ENCODE data around the gene ABCD1. TPM values are rescaled to one million over a fixed set of nuclear protein-coding genes. Genes with fewer than 3 reads are reported as not detected.

ABCD1 gene
- total RNA-seq, 2 experiments from 2014 or later: 8.6 to 9.2 TPM

- no peak for ATAC-seq (ENCODE audit: poor library complexity)
- H3K27ac Mint-ChIP-seq: no peak overlapping the region
Observed at GRCh38 chrX:153734871-153735270, 10.2 kb downstream of the ABCD1 start.

DNA sequence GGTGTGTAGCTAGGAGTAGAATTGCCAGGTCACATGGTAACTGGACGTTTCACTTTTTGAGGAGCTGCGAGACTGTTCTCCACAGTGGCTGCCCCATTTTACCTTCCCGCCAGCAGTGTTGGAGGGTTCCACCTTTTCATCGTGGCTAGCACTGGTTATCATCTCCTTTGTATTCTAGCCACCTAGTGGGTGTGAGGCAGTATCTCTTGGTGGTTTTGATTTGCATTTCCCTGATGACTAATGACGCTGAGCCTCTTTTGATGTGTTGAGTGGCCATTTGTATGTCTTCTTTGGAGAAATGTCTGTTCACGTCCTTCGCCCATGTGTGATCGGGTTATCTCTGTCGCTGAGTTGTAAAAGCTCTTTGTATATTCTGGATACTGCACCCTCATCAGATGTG, 10.6 kb downstream of the ABCD1 start:
- peaks cover 21% of the 10 kb centered on the region for H3K4me1 ChIP-seq (ENCODE audit: insufficient read depth, low read length)
- intact Hi-C loops (cut with DNase I, micrococcal nuclease): no loop called here
- no peaks in the 10 kb centered on the region for H3K9me3 ChIP-seq (ENCODE audit: control insufficient read depth in 1 of 2, insufficient read depth in 1 of 2, low read length in 2 of 2)
- H3K27ac ChIP-seq (ENCODE audit: low read depth in 1 of 2, low read length in 2 of 2): no peak overlapping the region
- Mint-ChIP-seq H3K36me3 (ENCODE audit: low read depth) (peaks cover 29% of the 10 kb centered on the region), H3K4me1 (ENCODE audit: low read depth) (peaks cover 20% of the 10 kb centered on the region), H3K4me3 (peak overlapping the region; percentile 20), H3K27ac (peak overlapping the region; percentile 53), H3K9me3 (no peaks in the 10 kb centered on the region), H3K27me3 (no peaks in the 10 kb centered on the region)
- ChIA-PET CTCF (no interaction called here), POLR2A (no interaction called here)
- no peaks in the 10 kb centered on the region for H3K27me3 ChIP-seq (ENCODE audit: control insufficient read depth in 1 of 2, insufficient read depth in 2 of 2, low read length in 2 of 2)
- peaks cover 10% of the 10 kb centered on the region for H3K36me3 ChIP-seq (ENCODE audit: insufficient read depth, low read length)
- no peak overlapping the region for H3K4me3 ChIP-seq (ENCODE audit: low read length)
- DNase-seq (peak in 3 of 14 experiments; percentile 42 to 66 (median 49)), ATAC-seq (ENCODE audit: poor library complexity) (peak; percentile 48)
- TF ChIP-seq, protein P1, sequence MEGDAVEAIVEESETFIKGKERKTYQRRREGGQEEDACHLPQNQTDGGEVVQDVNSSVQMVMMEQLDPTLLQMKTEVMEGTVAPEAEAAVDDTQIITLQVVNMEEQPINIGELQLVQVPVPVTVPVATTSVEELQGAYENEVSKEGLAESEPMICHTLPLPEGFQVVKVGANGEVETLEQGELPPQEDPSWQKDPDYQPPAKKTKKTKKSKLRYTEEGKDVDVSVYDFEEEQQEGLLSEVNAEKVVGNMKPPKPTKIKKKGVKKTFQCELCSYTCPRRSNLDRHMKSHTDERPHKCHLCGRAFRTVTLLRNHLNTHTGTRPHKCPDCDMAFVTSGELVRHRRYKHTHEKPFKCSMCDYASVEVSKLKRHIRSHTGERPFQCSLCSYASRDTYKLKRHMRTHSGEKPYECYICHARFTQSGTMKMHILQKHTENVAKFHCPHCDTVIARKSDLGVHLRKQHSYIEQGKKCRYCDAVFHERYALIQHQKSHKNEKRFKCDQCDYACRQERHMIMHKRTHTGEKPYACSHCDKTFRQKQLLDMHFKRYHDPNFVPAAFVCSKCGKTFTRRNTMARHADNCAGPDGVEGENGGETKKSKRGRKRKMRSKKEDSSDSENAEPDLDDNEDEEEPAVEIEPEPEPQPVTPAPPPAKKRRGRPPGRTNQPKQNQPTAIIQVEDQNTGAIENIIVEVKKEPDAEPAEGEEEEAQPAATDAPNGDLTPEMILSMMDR (IDR thresholded peaks at IDR 0.05): no peak

More at GRCh38 chrX:153734871-153735270, 10.2 kb downstream of the ABCD1 start:
- no peaks in the 10 kb centered on the region for H3K27me3 Mint-ChIP-seq
- no peak for DNase-seq
- TF ChIP-seq, protein P1 (IDR thresholded peaks at IDR 0.05): no peak
- H3K4me1 Mint-ChIP-seq (ENCODE audit: low read depth): peaks cover 16% of the 10 kb centered on the region
- ChIA-PET CTCF (no interaction called here), POLR2A (no interaction called here)
- peaks cover 17% of the 10 kb centered on the region for H3K4me1 ChIP-seq (ENCODE audit: insufficient read depth, low read length)
- no peaks in the 10 kb centered on the region for H3K27me3 ChIP-seq (ENCODE audit: control insufficient read depth in 1 of 2, insufficient read depth in 2 of 2, low read length in 2 of 2)
- peaks cover 29% of the 10 kb centered on the region for H3K36me3 Mint-ChIP-seq (ENCODE audit: low read depth)
- H3K36me3 ChIP-seq (ENCODE audit: insufficient read depth, low read length): peaks cover 10% of the 10 kb centered on the region
- no peaks in the 10 kb centered on the region for H3K9me3 Mint-ChIP-seq
- H3K27ac ChIP-seq (ENCODE audit: low read depth in 1 of 2, low read length in 2 of 2): no peak overlapping the region
- intact Hi-C loops (cut with DNase I, micrococcal nuclease): no loop called here
- H3K9me3 ChIP-seq (ENCODE audit: control insufficient read depth in 1 of 2, insufficient read depth in 1 of 2, low read length in 2 of 2): no peaks in the 10 kb centered on the region
- no peak overlapping the region for H3K4me3 Mint-ChIP-seq
- no peak overlapping the region for H3K4me3 ChIP-seq (ENCODE audit: low read length)

- no peak overlapping the region for H3K27ac Mint-ChIP-seq
- no peaks in the 10 kb centered on the region for H3K9me3 ChIP-seq (ENCODE audit: control insufficient read depth in 1 of 2, insufficient read depth in 1 of 2, low read length in 2 of 2)
- no peaks in the 10 kb centered on the region for H3K9me3 Mint-ChIP-seq
- peaks cover 23% of the 10 kb centered on the region for H3K36me3 Mint-ChIP-seq (ENCODE audit: low read depth)
- intact Hi-C loops (cut with DNase I, micrococcal nuclease): no loop called here
- H3K4me3 Mint-ChIP-seq: no peak overlapping the region
- TF ChIP-seq, protein P1 (IDR thresholded peaks at IDR 0.05): no peak
- H3K4me1 Mint-ChIP-seq (ENCODE audit: low read depth): peaks cover 23% of the 10 kb centered on the region
- DNase-seq (no peak), ATAC-seq (ENCODE audit: poor library complexity) (no peak)
- no peaks in the 10 kb centered on the region for H3K27me3 ChIP-seq (ENCODE audit: control insufficient read depth in 1 of 2, insufficient read depth in 2 of 2, low read length in 2 of 2)
- ChIA-PET CTCF (no interaction called here), POLR2A (no interaction called here)
- no peak overlapping the region for H3K27ac ChIP-seq (ENCODE audit: low read depth in 1 of 2, low read length in 2 of 2)
- H3K27me3 Mint-ChIP-seq: no peaks in the 10 kb centered on the region
- H3K4me3 ChIP-seq (ENCODE audit: low read length): no peak overlapping the region
- H3K36me3 ChIP-seq (ENCODE audit: insufficient read depth, low read length): peaks cover 10% of the 10 kb centered on the region
- peaks cover 31% of the 10 kb centered on the region for H3K4me1 ChIP-seq (ENCODE audit: insufficient read depth, low read length)
Observed at GRCh38 chrX:153736071-153736820, 11.6 kb downstream of the ABCD1 start.

All from CD4-positive, alpha-beta T cell (primary cell).